HUDEP-2 (cell line): ENCODE data around the gene TAF7.
"Not testable (repeated sequence)": the region's sequence is repeated elsewhere in the genome, so short reads cannot be mapped to it uniquely, and the experiment has no call there.

Experiments used
- DNase-seq, 76 experiments: peaks; one replicate each; lab custom pipeline; 2025; ENCODE audit not compliant: unreplicated experiment in 76 of 76; lab: John Stamatoyannopoulos, UW

The TAF7 gene

DNA sequence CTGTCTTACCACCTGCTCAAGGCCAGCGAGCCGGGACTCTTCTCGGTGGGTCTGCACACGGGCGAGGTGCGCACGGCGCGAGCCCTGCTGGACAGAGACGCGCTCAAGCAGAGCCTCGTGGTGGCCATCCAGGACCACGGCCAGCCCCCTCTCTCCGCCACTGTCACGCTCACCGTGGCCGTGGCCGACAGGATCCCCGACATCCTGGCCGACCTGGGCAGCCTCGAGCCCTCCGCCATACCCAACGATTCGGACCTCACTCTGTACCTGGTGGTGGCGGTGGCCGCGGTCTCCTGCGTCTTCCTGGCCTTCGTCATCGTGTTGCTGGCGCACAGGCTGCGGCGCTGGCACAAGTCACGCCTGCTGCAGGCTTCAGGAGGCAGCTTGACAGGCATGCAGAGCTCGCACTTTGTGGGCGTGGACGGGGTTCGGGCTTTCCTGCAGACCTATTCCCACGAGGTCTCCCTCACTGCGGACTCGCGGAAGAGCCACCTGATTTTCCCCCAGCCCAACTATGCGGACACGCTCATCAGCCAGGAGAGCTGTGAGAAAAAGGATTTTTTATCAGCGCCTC, 20.3 kb upstream of the TAF7 start:
- not testable (repeated sequence) for DNase-seq

DNA sequence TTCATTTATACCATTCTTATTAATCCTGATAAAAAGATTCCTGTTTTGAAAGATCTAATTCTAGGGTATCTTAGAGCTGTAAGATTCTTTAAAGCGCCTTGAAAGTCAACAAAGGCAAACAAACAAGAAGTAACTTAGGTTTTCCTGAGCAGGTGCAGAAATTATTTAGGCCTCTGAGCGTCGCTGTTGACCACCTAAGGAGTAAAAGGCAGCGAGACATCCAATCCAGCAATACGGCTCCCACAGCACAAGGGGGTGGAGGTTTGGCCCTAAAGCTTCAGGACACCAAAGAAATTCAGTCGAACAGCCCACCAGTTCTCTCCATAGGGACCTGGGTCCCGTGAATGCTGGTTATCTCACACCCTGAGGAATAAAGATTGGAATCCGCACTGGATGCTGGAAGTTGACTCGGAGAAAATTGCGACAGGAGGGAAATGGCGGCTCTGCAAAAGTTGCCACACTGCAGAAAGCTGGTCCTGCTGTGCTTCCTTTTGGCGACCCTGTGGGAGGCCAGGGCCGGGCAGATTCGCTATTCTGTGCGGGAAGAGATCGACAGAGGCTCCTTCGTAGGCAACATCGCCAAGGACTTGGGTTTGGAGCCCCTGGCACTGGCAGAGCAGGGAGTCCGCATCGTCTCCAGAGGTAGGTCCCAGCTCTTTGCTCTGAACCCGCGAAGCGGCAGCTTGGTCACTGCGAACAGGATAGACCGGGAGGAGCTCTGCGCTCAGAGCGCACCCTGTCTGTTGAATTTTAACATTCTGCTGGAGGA, 18.1 kb upstream of the TAF7 start, which contains the start of gene PCDHGA2:
TSS of gene PCDHGA2 (plus strand) at position 223 of the 769 bp plus-strand sequence.
- DNase-seq = no peak

DNA sequence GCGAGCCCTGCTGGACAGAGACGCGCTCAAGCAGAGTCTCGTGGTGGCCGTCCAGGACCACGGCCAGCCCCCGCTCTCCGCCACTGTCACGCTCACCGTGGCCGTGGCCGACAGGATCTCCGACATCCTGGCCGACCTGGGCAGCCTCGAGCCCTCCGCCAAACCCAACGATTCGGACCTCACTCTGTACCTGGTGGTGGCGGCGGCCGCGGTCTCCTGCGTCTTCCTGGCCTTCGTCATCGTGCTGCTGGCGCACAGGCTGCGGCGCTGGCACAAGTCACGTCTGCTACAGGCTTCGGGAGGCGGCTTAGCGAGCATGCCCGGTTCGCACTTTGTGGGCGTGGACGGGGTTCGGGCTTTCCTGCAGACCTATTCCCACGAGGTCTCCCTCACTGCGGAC, 12.0 kb upstream of the TAF7 start:
- DNase-seq = not testable (repeated sequence)

DNA sequence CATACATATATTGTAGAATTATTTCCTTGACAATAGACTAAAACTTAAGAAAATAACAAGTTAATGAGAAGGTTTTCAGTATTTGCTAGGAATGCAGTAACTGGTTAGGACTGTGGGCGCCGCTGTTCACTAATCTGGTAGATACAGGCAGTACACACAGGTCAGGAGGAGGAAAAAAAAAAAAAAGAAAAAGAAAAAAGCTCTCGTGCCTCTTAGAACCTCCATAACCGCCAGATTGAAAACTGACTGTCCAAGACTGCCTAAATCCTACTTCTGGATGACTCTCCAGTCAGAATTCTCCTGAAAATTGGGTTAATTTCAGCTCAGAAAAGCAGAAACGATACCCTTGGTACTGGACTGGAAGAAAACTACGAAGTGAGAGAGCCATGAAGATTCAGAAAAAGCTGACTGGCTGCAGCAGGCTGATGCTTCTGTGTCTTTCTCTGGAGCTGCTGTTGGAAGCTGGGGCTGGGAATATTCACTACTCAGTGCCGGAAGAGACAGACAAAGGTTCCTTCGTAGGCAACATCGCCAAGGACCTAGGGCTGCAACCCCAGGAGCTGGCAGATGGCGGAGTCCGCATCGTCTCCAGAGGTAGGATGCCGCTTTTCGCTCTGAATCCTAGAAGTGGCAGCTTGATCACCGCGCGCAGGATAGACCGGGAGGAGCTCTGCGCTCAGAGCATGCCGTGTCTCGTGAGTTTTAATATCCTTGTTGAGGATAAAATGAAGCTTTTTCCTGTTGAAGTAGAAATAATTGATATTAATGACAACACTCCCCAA, 9.9 kb upstream of the TAF7 start, which contains the start of gene PCDHGA1:
TSS of gene PCDHGA1 (plus strand) at position 216 of the 782 bp plus-strand sequence.
- peak in 4 of 76 experiments; percentile 1 to 25 (median 12) for DNase-seq

DNA sequence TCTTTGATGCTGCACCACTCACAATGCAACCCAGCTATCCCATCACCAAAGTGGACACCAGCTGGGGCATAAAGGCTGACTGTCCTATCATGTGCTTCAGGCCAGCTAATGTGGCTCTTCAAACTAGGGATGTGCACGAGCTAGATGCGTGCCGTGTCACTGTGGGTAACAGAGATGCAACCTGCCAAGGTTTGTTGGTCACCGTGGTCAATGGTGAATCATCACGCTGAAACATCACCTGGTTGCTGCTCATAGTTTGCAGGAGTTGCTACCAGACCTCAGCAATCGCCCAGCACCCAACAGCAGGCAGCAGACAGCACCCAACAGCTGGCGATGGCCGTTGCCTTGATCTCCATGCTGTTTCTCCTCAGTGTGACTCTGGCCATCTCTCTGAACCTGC, 7.6 kb upstream of the TAF7 start:
- DNase-seq = no peak

DNA sequence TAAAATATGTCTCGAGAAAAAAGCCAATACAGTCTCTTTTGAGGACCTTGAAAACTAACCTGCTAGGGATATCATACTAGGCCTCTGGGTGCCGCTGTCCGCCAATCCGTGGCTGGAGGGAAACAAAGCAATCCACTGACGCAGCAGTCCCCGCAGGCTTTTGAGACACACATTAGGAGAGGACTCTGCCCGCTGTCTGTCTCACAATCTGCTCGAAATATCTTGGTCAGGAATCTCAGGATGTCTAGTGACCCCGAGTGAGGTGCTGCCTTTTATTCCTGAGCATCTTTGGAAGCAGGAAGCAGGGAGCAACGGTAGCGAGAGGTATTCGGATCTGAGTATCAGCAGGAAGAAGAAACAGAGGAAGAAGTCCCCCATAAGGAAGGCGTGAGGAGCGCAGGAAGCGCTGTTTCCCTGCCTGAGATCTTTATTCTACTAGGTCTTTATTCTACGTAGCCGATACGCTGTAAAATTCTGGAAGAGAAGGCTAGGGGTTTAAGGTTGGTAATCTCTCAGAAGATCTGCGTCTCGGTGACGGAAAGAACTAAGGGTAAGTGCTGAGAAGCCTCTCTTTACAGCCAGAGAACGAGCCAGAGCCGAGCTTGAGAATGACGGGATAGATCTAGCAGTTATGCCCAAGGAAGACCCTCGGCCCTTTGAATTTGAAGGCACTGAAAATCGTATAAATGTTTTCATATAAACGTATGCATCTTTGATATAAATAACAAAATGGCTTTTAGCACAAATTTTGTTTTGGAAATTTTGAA, 5.7 kb upstream of the TAF7 start:
- peak in 25 of 76 experiments; percentile 2 to 36 (median 11) for DNase-seq

DNA sequence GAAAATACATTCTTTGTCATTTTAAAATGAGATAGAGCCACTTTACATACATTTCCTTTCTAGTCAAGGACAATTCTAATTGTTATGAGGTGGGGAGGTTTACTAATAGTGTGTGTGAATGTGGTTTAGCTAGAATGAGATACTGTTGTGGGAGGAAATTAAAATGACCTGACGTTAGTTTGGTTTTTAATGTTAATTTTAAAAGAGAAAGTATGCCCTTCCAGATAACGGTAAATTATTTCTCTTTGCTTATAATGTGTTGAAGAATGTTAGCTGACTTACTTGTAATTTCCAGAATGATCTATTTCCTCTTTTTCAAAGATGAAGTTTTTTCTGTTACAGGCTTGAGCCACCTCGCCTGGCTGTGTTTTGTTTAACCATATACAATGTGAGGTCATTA, 1.7 kb upstream of the TAF7 start:
- no peak for DNase-seq

DNA sequence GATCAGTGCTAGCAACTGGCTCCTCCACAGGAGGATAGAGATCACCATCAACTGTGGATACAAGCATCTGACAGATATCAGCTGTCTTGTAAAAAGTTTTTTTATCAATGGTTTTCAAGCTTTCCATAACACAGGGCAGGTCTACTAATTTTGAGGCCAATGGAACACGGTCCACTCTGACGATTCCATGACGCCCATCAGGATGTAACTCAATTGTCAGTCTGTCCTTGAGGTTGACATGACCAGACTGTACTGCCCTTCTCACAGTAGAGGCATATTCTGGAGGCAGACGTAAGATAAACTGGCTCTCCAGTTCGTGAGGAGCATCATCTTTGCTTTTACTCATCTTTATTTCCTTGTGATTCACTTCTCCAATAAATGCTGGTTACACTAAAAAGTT, 885 bp downstream of the TAF7 start:
- DNase-seq = no peak

DNA sequence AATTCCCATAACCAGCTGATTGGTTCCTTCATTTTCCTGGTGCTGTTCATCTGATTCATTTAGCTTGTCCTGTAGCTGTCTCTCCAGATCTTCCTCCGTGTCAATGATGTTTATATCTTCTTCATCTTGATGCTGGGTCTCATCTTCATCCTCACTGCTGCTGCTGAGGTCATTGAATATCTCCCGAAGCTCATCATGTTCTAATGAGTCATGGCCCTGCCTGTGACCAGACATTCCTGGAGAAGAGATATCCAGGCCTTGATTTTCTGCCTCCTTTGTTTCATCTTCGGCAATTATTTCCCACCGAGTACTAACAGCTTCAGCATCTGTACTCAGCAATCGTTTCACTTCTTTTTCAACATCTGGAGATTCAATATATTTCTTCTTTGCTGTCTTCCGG, 1.4 kb downstream of the TAF7 start:
- DNase-seq = no peak

DNA sequence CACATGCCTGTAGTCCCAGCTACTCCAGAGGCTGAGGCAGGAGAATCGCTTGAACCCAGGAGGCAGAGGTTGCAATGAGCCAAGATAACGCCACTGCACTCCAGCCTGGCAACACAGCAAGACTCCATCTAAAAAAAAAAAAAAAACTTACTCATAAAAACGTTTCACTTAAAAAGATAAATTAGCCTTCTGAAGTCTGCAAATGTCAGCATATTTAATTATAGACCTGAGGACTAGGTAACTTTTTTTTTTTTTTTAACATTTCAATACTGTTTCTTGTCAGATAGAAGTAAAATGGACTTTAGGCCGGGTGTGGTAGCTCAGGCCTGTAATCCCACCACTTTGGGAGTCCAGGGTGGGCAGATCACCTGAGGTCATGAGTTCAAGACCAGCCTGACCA, 3.6 kb downstream of the TAF7 start:
- DNase-seq = not testable (repeated sequence)

DNA sequence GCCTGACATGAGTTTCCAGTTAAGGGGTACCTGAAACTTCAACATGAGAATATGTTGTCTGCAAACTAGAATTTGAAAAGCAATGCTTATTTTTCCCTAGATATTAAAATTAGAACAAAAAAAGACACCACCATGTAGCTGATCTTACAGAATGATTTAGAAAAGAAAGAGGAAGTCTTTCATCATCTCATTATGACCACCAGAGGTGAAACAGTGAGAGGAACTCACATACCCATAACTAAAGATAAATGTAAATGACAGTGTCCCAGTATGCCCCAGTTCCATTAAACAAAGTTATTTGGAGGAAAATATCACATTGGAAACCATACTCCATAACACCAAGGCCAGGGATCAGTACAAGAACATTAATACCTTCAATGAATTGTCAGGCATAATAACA, 6.9 kb downstream of the TAF7 start:
- DNase-seq = no peak

DNA sequence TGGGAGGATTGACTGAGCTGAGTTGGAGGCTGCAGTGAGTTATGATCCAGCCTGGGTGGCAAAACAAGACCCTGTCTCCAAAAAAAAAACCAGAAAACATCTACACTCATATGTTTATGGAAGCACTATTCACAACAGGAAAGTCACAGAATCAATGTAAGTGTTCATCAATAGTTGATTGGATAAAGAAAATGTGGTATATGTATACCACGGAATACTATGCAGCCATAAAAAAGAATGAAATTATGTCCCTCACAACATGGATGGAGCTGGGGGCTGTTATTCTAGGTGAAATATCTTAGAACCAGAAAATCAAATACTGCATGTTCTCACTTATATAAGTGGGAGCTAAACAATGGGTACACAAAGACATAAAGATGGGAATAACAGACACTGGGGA, 14.0 kb downstream of the TAF7 start:
- DNase-seq = no peak

DNA sequence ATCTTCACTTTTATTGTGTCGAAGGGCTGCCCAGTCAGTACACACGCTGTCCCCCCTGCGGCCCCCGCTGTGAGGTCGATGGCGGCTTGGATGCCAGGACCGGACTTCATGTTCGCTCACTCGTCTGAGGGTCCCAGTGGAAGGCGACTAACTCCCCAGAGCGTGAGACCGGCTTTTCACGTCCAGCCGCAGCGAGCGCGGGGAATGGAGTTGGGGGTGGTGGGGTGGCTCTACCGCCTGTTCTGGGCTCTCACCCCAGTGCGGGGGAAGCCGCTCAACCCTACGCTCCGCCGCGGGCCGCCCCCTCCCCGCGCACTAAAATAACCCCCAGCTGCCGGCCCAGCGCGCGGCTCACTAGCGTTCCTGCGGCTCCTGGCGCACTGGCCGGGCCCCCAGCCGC, 16.8 kb downstream of the TAF7 start, which contains the start of gene SLC25A2:
TSS of gene SLC25A2 (minus strand) at position 294 of the 400 bp plus-strand sequence. CDS start at position 110, 184 bp downstream.
- no peak for DNase-seq

DNA sequence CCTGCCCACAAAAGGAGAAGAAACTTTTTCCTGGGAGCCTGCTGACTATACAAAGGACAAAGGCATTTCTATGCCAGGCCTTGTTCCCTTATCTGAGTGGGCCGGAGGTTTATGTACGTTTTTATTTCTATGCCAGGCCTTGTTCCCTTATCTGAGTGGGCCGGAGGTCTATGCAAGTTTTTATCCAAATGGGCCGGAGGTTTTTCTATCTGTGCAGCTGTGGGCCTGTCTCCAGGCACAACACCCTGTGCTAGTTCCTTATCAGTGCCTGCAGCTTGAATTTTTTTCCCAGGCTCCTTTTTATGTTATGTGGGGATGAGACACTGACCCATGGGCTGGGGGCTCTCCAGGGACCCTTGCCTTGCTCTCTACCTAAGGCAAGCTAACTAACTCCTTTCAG, 22.2 kb downstream of the TAF7 start:
- peak in 40 of 76 experiments; percentile 1 to 79 (median 32) for DNase-seq

DNA sequence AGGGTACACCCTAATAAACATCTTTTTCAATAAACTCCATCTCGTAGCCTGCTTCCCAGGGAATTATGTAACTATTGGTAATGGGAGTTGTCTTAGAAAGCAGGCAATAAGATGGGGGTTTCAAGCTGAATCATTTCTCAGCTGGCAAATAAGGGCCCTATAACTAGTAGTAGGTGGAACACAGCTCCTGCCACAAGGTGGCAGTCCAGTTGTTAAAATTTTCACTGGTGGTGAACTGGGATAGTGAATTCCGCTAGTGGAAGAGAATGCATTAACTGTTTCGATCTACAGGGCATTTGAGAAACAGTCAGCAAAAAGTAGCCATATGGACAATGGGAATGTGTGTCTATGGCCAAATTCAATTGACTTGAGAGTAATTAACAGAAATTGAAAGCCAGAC, 47.7 kb downstream of the TAF7 start:
- peak in 6 of 76 experiments; percentile 0 to 40 (median 5) for DNase-seq

DNA sequence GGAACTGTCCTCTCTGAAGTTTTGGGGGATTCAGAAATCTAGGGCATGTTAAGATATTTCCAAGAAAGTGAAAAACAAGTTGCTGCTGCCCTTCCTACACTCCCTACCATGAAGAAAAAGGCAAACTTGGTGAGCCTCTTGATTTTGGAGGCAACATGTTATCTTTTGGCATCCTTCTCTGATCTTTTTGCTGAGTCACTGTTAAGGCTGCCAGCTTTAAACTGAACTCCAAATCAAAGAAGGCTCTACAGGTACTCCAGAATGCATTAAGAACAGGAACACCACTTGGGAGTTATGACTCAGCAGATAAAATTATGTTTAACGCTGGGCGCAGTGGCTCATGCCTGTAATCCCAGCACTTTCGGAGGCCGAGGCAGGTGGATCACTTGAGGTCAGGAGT, 51.4 kb downstream of the TAF7 start:
- no peak for DNase-seq
